Measurements from ENCODE around the gene NELL1.

The NELL1 gene

DNA sequence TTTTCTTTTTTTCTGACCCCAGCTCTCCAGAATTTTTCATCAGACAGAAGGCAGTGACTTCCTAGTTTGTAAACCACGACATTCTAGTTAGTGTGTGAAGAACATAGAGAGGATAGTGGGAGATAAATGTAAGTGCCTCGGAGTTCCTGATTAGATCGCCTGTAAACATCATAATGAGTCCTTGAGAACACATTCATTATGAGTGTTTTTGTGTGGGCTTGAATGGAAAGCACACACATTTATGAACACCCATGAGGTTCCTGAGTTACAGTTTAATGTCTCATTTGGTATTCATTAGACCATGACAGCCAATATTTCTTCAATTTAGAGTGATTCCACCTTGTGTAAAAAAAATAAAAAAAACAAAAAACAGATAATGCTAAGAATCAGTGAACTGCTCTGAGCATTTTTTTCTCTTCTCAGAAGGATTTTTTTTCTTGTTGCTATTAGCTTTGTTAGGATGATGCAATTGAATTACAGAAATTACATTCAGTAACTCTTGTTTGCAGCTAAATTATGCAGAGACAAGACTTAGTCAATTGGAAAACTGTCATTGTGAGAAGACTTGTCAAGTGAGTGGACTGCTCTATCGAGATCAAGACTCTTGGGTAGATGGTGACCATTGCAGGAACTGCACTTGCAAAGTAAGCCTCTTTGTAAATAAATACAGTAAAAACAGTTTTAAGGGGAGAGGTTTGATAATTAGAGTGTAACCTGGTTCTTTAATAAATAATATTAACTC, 257.6 kb downstream of the NELL1 start:
- no peak overlapping the region for H3K4me3 ChIP-seq (ENCODE audit: low read depth, low read length)
- TF ChIP-seq, protein P1, sequence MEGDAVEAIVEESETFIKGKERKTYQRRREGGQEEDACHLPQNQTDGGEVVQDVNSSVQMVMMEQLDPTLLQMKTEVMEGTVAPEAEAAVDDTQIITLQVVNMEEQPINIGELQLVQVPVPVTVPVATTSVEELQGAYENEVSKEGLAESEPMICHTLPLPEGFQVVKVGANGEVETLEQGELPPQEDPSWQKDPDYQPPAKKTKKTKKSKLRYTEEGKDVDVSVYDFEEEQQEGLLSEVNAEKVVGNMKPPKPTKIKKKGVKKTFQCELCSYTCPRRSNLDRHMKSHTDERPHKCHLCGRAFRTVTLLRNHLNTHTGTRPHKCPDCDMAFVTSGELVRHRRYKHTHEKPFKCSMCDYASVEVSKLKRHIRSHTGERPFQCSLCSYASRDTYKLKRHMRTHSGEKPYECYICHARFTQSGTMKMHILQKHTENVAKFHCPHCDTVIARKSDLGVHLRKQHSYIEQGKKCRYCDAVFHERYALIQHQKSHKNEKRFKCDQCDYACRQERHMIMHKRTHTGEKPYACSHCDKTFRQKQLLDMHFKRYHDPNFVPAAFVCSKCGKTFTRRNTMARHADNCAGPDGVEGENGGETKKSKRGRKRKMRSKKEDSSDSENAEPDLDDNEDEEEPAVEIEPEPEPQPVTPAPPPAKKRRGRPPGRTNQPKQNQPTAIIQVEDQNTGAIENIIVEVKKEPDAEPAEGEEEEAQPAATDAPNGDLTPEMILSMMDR (IDR thresholded peaks at IDR 0.05; ENCODE audit: low read depth, low read length, missing control alignments) = no peak
- in situ Hi-C loops (cut with HindIII; ENCODE audit: low sequenced_read_pairs) = no loop called here
- no peak for DNase-seq (ENCODE audit: low read depth)

DNA sequence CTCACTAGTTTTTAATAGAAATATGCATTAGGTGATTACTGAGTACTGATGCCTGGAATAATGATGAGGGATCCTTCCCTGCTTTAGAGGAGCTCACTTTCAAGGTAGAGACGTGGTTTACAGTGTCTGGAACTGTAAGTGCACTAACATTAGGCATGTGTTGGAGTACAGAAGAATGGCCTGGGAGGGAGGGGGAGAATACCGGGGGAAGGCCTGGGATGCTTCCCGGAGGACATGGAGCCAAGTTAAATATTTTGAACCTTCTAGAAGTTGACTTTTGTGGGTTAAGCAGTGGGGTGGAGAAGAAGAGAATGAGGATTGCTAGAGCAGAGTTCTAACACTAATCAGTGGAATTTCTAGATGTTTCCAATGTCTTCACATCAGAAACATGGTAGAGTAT, 261.6 kb downstream of the NELL1 start:
- TF ChIP-seq, protein P1 (IDR thresholded peaks at IDR 0.05; ENCODE audit: low read depth, low read length, missing control alignments) = no peak
- in situ Hi-C loops (cut with HindIII; ENCODE audit: low sequenced_read_pairs) = no loop called here
- no peak for DNase-seq (ENCODE audit: low read depth)
- H3K4me3 ChIP-seq (ENCODE audit: low read depth, low read length) = no peak overlapping the region

DNA sequence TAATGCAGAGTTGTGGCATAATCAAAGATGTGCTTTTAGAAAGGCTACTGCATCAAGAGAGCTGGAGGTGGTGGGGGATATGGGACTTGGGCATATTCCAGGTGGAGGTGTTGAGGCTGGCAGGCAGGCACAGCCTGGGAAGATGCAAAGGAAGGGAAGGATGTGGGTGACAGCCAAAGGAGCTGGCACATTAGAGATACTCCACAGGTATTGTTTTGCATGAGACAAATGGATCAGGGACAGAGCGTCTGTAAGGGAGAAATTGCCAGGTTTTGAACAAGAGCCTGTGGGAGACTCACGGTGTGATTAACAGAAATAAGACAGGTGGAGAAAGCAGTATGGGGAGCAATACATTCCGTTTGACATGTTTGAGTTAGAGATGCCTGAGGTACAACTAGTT, 263.7 kb downstream of the NELL1 start:
- TF ChIP-seq, protein P1 (IDR thresholded peaks at IDR 0.05; ENCODE audit: low read depth, low read length, missing control alignments) = no peak
- no peak overlapping the region for H3K4me3 ChIP-seq (ENCODE audit: low read depth, low read length)
- in situ Hi-C loops (cut with HindIII; ENCODE audit: low sequenced_read_pairs) = no loop called here
- DNase-seq (ENCODE audit: low read depth) = no peak

DNA sequence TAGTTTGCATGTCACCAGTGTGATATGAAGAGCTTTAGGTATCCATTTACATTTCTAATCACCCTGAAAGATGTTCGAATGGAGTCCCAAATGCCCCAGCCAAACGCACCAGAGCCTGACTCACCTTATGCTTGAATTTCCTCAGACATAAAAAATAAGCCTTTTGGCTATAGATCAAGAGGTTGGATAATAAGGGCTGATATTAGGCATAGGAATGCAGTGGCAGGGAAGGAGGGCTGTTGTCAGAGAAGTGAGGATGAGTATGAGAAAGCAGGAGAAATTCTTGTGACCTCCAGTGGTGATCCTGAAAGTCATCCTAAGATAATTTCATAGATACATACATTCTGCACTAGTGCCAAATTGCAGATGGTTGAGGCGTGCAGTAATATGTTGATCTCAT, 264.6 kb downstream of the NELL1 start:
- DNase-seq (ENCODE audit: low read depth) = no peak
- H3K4me3 ChIP-seq (ENCODE audit: low read depth, low read length) = no peak overlapping the region
- TF ChIP-seq, protein P1 (IDR thresholded peaks at IDR 0.05; ENCODE audit: low read depth, low read length, missing control alignments) = no peak
- in situ Hi-C loops (cut with HindIII; ENCODE audit: low sequenced_read_pairs) = no loop called here

DNA sequence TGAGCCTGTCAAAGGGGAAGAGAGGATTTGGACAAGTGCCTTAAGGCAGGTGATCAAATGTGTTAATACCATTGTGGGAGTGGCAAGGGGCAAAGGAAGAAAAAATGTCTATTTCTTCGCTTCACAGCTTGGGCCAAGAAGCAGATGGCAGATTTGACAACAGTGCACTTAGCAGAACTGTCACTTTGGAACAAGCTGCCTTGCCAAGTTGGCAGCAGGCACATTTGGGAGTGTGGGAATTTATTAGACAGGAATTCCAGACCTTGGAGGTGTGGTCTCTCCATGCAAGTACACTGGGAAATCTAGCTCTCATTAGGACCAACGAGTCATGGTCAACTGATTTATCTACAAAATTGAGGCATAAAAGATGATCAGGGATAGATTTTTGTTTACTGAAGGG, 265.1 kb downstream of the NELL1 start:
- in situ Hi-C loops (cut with HindIII; ENCODE audit: low sequenced_read_pairs) = no loop called here
- no peak overlapping the region for H3K4me3 ChIP-seq (ENCODE audit: low read depth, low read length)
- no peak for DNase-seq (ENCODE audit: low read depth)
- TF ChIP-seq, protein P1 (IDR thresholded peaks at IDR 0.05; ENCODE audit: low read depth, low read length, missing control alignments) = no peak

DNA sequence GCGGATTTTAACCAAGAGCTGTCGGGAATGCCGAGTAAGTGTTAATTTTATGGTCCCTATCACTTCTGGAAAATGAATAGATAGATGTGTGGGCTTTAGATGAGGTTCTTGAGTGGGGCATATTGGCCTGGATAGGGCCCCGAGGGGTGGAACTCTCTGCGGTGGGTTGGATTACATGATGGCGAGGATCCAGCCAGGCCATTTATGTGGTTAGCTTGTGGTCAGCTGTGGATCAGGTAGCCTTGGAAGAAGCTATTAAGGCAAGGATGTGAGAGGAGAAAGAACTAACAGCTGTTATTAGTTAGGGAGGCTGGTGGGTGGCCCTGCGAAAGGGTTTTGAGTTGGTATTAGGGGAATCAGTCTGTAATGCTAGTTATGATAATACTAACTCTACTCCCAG, 268.4 kb downstream of the NELL1 start:
- no peak overlapping the region for H3K4me3 ChIP-seq (ENCODE audit: low read depth, low read length)
- TF ChIP-seq, protein P1 (IDR thresholded peaks at IDR 0.05; ENCODE audit: low read depth, low read length, missing control alignments) = no peak
- DNase-seq (ENCODE audit: low read depth) = no peak
- in situ Hi-C loops (cut with HindIII; ENCODE audit: low sequenced_read_pairs) = no loop called here
